Measurements from ENCODE around the gene CASP10. TPM values are rescaled to one million over a fixed set of nuclear protein-coding genes. Genes with fewer than 3 reads are reported as not detected.
"Not testable (repeated sequence)": the region's sequence is repeated elsewhere in the genome, so short reads cannot be mapped to it uniquely, and the experiment has no call there.

Gene CASP10
- total RNA-seq, 1 donor from 2014 or later, result 31.6 TPM

DNA sequence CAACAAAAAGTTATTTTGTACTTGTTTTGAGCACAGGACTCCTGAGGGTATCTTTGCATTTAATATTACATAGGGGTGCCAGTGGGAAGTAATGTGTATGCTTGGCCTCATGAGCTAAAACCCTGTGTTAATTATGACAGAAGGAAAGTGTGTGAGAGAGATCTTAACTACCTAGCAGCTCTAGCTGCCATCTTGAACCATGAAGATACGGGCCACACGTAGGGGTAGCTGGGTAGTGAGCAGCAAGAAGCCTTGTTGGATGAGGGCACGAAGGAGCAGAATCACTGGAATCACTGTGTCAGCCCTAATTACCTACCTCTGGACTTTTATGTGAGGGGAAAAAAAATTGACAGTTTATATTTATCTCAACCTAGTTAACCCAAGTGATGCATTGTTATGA, 15.4 kb upstream of the CASP10 start:
- ATAC-seq (peak; percentile 23), DNase-seq (no peak)
- no peak overlapping the region for H3K4me3 ChIP-seq

DNA sequence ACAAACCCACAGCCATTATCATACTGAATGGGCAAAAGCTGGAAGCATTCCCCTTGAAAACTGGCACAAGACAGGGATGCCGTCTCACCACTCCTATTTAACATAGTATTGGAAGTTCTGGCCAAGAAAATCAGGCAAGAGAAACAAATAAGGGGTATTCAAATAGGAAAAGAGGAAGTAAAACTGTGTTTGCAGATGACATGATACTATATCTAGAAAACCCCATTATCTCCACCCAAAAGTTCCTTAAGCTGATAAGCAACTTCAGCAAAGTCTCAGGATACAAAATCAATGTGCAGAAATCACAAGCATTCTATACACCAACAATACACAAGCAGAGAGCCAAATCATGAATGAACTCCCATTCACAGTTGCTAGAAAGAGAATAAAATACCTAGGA, 14.4 kb upstream of the CASP10 start:
- DNase-seq; ATAC-seq; H3K27ac ChIP-seq; H3K4me3 ChIP-seq; intact Hi-C loops (cut with DNase I); H3K9me3 ChIP-seq; H3K27me3 ChIP-seq; H3K4me1 ChIP-seq: not testable (repeated sequence)
- H3K36me3 ChIP-seq, result peaks cover 33% of the 10 kb centered on the region

More for the DNA sequence above, 15.4 kb upstream of the CASP10 start:
- peaks cover 42% of the 10 kb centered on the region for H3K36me3 ChIP-seq
- H3K27me3 ChIP-seq, result no peaks in the 10 kb centered on the region
- no peak overlapping the region for H3K27ac ChIP-seq
- H3K4me1 ChIP-seq, result no peaks in the 10 kb centered on the region
- intact Hi-C loops (cut with DNase I), result no loop called here
- H3K9me3 ChIP-seq, result no peaks in the 10 kb centered on the region
- TF ChIP-seq, protein P1, sequence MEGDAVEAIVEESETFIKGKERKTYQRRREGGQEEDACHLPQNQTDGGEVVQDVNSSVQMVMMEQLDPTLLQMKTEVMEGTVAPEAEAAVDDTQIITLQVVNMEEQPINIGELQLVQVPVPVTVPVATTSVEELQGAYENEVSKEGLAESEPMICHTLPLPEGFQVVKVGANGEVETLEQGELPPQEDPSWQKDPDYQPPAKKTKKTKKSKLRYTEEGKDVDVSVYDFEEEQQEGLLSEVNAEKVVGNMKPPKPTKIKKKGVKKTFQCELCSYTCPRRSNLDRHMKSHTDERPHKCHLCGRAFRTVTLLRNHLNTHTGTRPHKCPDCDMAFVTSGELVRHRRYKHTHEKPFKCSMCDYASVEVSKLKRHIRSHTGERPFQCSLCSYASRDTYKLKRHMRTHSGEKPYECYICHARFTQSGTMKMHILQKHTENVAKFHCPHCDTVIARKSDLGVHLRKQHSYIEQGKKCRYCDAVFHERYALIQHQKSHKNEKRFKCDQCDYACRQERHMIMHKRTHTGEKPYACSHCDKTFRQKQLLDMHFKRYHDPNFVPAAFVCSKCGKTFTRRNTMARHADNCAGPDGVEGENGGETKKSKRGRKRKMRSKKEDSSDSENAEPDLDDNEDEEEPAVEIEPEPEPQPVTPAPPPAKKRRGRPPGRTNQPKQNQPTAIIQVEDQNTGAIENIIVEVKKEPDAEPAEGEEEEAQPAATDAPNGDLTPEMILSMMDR (IDR thresholded peaks at IDR 0.05), result no peak

DNA sequence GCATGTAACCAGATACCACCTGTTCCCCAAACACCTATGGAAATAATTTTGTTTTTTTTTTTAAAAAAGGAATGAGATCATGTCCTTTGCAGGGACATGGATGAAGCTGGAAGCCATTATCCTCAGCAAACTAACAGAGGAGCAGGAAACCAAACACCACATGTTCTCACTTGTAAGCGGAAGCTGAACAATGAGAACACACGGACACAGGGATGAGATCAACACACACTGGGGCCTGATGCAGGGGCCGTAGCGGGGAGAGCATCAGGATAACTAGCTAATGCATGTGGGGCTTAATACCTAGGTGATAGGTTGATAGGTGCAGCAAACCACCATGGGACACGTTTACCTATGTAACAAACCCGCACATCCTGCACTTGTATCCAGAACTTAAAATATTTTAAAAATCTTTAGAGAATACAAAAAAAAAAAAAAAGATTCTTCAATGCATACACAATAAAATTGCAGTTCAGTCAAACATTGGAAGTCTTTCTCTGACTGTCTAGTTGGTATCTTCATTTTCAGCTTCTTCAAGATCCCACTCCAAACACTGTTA, 11.6 kb upstream of the CASP10 start:
- Histone ChIP-seq H3K27ac (no peak overlapping the region), H3K9me3 (no peaks in the 10 kb centered on the region), H3K36me3 (peaks cover 13% of the 10 kb centered on the region), H3K4me3 (no peak overlapping the region), H3K27me3 (no peaks in the 10 kb centered on the region), H3K4me1 (no peaks in the 10 kb centered on the region)
- TF ChIP-seq, protein P1 (IDR thresholded peaks at IDR 0.05), result no peak
- intact Hi-C loops (cut with DNase I), result loop anchor here (10.0 kb wide), 1 partner anchor 267 kb away; no protein-coding TSS in a partner anchor
- no peak for ATAC-seq
- DNase-seq, result no peak

DNA sequence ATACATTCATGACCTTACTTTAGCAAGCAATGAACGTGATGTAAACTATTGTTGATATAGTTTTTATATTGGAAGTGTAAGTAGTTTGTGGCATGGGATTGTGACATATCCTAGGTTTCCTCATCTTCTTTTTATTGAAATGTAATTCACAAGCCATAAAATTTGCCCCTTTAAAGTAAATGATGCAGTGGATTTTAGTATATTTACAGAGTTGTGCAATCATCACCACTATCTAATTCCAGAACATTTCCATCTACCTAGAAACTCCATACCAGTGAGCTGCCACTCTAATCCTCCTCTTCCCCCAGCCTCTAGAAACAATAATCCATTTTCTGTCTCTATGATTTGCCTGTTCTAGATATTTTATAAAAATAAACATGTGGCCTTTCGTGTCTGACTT, 10.7 kb upstream of the CASP10 start:
- no peaks in the 10 kb centered on the region for H3K27me3 ChIP-seq
- H3K9me3 ChIP-seq, result no peaks in the 10 kb centered on the region
- ATAC-seq (no peak), DNase-seq (no peak)
- no peak overlapping the region for H3K4me3 ChIP-seq
- intact Hi-C loops (cut with DNase I), result loop anchor here (10.0 kb wide), 1 partner anchor 267 kb away; no protein-coding TSS in a partner anchor
- no peak overlapping the region for H3K27ac ChIP-seq
- H3K4me1 ChIP-seq, result no peaks in the 10 kb centered on the region
- TF ChIP-seq, protein P1 (IDR thresholded peaks at IDR 0.05), result no peak
- peaks cover 3% of the 10 kb centered on the region for H3K36me3 ChIP-seq

DNA sequence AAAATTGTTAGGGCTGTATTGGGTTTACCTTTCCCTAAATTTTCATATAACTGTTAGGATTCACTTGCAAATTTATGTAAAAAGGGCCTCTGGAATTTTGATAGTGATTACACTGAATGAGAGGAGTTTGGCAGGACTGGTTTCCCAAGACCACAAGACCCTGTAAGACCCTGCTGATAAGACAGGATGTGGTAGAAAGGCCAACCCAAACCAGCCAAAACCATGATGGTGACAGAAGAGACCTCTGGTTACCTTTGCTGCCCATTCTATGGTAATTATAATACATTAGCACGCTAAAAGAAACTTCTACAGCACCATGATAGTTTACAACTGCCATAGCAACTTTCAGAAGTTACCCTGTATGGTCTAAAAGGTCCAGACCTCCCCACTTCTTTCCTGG, 8.3 kb upstream of the CASP10 start:
- TF ChIP-seq, protein P1 (IDR thresholded peaks at IDR 0.05), result no peak
- ATAC-seq (no peak), DNase-seq (no peak)
- Histone ChIP-seq H3K4me1 (no peaks in the 10 kb centered on the region), H3K27ac (no peak overlapping the region), H3K4me3 (no peak overlapping the region), H3K9me3 (no peaks in the 10 kb centered on the region), H3K27me3 (no peaks in the 10 kb centered on the region), H3K36me3 (no peaks in the 10 kb centered on the region)
- intact Hi-C loops (cut with DNase I), result loop anchor here (10.0 kb wide), 1 partner anchor 270 kb away; no protein-coding TSS in a partner anchor

DNA sequence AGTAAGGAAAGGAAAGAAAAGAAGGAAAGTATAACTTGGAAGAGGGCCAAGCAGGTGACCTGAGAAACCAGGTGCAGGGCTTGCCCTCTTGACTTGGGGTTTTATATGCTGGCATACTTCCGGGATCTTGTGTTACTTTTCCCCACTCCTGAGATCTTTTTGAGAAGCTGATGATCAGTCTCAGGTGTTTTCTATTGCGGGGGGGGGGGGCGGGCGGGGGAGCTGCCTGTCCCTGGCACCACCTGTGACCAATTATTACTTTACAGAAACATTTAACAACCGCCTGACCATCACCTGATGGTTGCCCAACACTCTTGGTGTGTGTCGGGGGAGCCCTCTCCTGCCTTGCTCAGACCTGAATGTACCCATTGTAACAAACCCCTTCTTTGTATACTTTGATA, 6.9 kb upstream of the CASP10 start:
- Histone ChIP-seq H3K4me1 (no peaks in the 10 kb centered on the region), H3K9me3 (no peaks in the 10 kb centered on the region), H3K36me3 (no peaks in the 10 kb centered on the region), H3K27me3 (no peaks in the 10 kb centered on the region), H3K4me3 (no peak overlapping the region), H3K27ac (peak overlapping the region; percentile 60)
- intact Hi-C loops (cut with DNase I), result loop anchor here (10.0 kb wide), 1 partner anchor 271 kb away; no protein-coding TSS in a partner anchor
- TF ChIP-seq, protein P1 (IDR thresholded peaks at IDR 0.05), result no peak
- peak; percentile 65 for ATAC-seq
- peak; percentile 76 for DNase-seq
